MV-4-11 (cell line): Measurements from ENCODE around the gene FAM174C.
"Not testable (repeated sequence)": the region's sequence is repeated elsewhere in the genome, so short reads cannot be mapped to it uniquely, and the experiment has no call there.

Source experiments
- DNase-seq: peaks from one replicate; lab custom pipeline; 2025; lab: John Stamatoyannopoulos, UW

The FAM174C gene

GRCh38 chr19:1237027-1237659 is 38.2 kb upstream of the FAM174C start:
- no peak for DNase-seq

- no peak for DNase-seq
Observed at GRCh38 chr19:1237754-1238368, 37.5 kb upstream of the FAM174C start, which contains the start of gene CBARP. Gene CBARP, minus strand, starts transcription at chr19:1238005. Its CDS starts 1,905 bp downstream, at chr19:1236100.

GRCh38 chr19:1238369-1239303 is 36.7 kb upstream of the FAM174C start:
- no peak for DNase-seq

- DNase-seq = no peak
Observed at GRCh38 chr19:1239420-1239795, 35.9 kb upstream of the FAM174C start.

GRCh38 chr19:1239796-1240737 is 35.3 kb upstream of the FAM174C start:
- DNase-seq = peak; percentile 84

- no peak for DNase-seq
Observed at GRCh38 chr19:1240925-1241324, 34.4 kb upstream of the FAM174C start.

- DNase-seq = peak; percentile 95
Observed at GRCh38 chr19:1241417-1242095, 33.8 kb upstream of the FAM174C start, which contains the start of gene ATP5F1D. Gene ATP5F1D, plus strand, starts transcription at chr19:1241751. Its CDS starts 100 bp downstream, at chr19:1241851.

- peak; percentile 80 for DNase-seq
Observed at GRCh38 chr19:1243768-1244692, 31.3 kb upstream of the FAM174C start.

GRCh38 chr19:1244693-1245451 is 30.5 kb upstream of the FAM174C start:
- no peak for DNase-seq

- no peak for DNase-seq
Observed at GRCh38 chr19:1245494-1246264, 29.7 kb upstream of the FAM174C start.

- not testable (repeated sequence) for DNase-seq
Observed at GRCh38 chr19:1246265-1247087, 28.9 kb upstream of the FAM174C start.

- DNase-seq = no peak
Observed at GRCh38 chr19:1247748-1248138, 27.6 kb upstream of the FAM174C start.

- peak; percentile 64 for DNase-seq
Observed at GRCh38 chr19:1248139-1248785, 27.1 kb upstream of the FAM174C start, which contains the start of gene MIDN. Gene MIDN, plus strand, starts transcription at chr19:1248583. Its CDS starts 1,714 bp downstream, at chr19:1250297.

- DNase-seq = peak; percentile 76
Observed at GRCh38 chr19:1248786-1249297, 26.5 kb upstream of the FAM174C start.

GRCh38 chr19:1249298-1249989 is 25.9 kb upstream of the FAM174C start:
- peak; percentile 95 for DNase-seq

- no peak for DNase-seq
Observed at GRCh38 chr19:1249990-1250436, 25.3 kb upstream of the FAM174C start.
